Ovary (tissue), 9 donors: ENCODE measurements around the gene BID. TPM values are rescaled to one million over a fixed set of nuclear protein-coding genes. Genes with fewer than 3 reads are reported as not detected.

Experiments
- DNase-seq, 5 donors: peaks; one replicate each; pipeline ENCODE4 v3.0.0-alpha.2; 2019 to 2020
- H3K27ac ChIP-seq, 2 donors: fragments of 200-600 bp; one replicate each; pipeline versions ENCODE4 v1.5.1 to v1.8.0; 2019 to 2022
- H3K27me3 ChIP-seq: fragments of 200-600 bp; one replicate; pipeline ENCODE4 v1.8.0; 2022
- H3K36me3 ChIP-seq: fragments of 200-600 bp; sonication (generic); one replicate; pipeline ENCODE4 v1.5.1; 2019
- H3K4me1 ChIP-seq: one replicate; pipeline ENCODE4 v1.8.1; 2013; ENCODE audit warnings: mild to moderate bottlenecking, moderate library complexity; ENCODE audit not compliant: insufficient read depth
- H3K4me3 ChIP-seq: fragments of 200-600 bp; sonication (generic); one replicate; pipeline ENCODE4 v1.5.1; 2017
- H3K9me3 ChIP-seq, 2 donors: fragments of 200-600 bp in 1 of 2; sonication (generic) in 1 of 2; one replicate each; pipeline versions ENCODE4 v1.5.1 to v1.8.1; 2013 to 2019; ENCODE audit warnings: mild to moderate bottlenecking in 1 of 2, moderate library complexity in 1 of 2
- EP300 ChIP-seq: sonication (generic); formaldehyde crosslinking; IDR thresholded peaks from one replicate; pipeline ENCODE4 v1.6.1; 2017; ENCODE audit warnings: antibody characterized with exemption
- POLR2A ChIP-seq: fragments of 450-650 bp; IDR thresholded peaks from one replicate; pipeline ENCODE4 v1.6.1; 2017; ENCODE audit warnings: antibody characterized with exemption, mild to moderate bottlenecking, moderate library complexity
- WGBS, 3 donors: extraction: QIAGEN DNeasy Blood & Tissue Kit in 1 of 3; methylation state at CpG; one replicate each; pipeline versions ENCODE4 v1.1.5 to v1.1.7; 2013 to 2017; 5-methylcytosine and 5-hydroxymethylcytosine counted together
- intact Hi-C, 4 donors: fragments of 100-400 bp; cut with DNase I; formaldehyde crosslinking; loops; one replicate each; pipeline versions ENCODE4 v1.11.0 to v1.15.1; 2022 to 2023
- polyA plus RNA-seq, 2 donors: library from polyadenylated mRNA; stranded (reverse); fragments of 200-250 nt in 1 of 2; fragments of 350-450 nt in 1 of 2; fragmentation: Illumina TruSeq in 1 of 2; extraction: RNeasy Lipid Tissue Mini Kit (QIAGEN cat#74804) in 1 of 2; gene quantifications; one replicate each; pipeline ENCODE4 v1.2.3, GENCODE V29; 2013 to 2014
- total RNA-seq, 7 donors: library from RNA; depleted of rRNA in 2 of 7; stranded (reverse); fragments of >200 nt in 2 of 7; fragmentation: NEBNext Ultra II Directional in 3 of 7; extraction: Animal tissue kit (Norgen Biotek cat#: 25700) in 3 of 7; gene quantifications; one replicate each; pipeline versions ENCODE4 v1.1.0 to v1.2.4, GENCODE V29; 2016 to 2023
- TF ChIP-seq, protein P1 (sequence below), 3 donors: fragments of 450-650 bp in 2 of 3; fragments of 200-600 bp in 1 of 3; IDR thresholded peaks; one replicate each; pipeline versions ENCODE4 v1.5.1 to v1.8.0; 2016 to 2022; ENCODE audit warnings: antibody characterized with exemption in 3 of 3, mild to moderate bottlenecking in 1 of 3
- donor health status: DM: no; HTN: no; CAD: no; lungs with moderate emphysema.
- donor health status: DM: no; HTN: no; CAD: no.
- donor health status: Bipolar disorder and iron deficiency.
- donor health status: DM: yes; HTN: yes; CAD: no.
- donor health status: DM: no; HTN: no; CAD: no.
- donor health status: DM: yes; HTN: yes; CAD: no.

The BID gene
- total and polyA plus RNA-seq, 9 donors: 3.2 to 13.8 (median 6.1) TPM

DNA sequence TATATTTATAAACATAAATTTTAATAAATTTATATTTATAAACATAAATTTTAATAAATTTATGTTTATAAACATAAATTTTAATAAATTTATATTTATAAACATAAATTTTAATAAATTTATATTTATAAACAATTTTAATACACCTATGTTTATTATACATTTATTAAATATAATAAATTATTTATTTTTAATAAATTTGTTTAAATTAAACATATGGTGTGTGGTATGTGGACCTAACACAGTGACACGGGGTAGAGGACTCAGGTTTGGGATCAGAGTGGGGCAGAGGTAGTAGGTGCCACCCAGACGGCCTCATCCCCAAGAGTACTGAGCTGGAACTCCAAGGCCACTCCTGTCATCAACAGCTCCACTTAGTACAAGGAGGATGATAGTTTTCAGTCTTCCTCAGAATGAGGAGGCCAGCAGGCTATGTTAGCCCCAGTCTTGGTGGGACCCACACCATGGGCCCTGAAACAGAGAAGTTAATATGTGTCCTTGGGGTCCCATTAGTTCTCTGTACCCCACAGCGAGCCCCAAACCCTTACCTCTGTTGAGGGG lies 46.7 kb upstream of the BID start:
- TF ChIP-seq POLR2A: no peak
- TF ChIP-seq, protein P1, sequence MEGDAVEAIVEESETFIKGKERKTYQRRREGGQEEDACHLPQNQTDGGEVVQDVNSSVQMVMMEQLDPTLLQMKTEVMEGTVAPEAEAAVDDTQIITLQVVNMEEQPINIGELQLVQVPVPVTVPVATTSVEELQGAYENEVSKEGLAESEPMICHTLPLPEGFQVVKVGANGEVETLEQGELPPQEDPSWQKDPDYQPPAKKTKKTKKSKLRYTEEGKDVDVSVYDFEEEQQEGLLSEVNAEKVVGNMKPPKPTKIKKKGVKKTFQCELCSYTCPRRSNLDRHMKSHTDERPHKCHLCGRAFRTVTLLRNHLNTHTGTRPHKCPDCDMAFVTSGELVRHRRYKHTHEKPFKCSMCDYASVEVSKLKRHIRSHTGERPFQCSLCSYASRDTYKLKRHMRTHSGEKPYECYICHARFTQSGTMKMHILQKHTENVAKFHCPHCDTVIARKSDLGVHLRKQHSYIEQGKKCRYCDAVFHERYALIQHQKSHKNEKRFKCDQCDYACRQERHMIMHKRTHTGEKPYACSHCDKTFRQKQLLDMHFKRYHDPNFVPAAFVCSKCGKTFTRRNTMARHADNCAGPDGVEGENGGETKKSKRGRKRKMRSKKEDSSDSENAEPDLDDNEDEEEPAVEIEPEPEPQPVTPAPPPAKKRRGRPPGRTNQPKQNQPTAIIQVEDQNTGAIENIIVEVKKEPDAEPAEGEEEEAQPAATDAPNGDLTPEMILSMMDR (IDR thresholded peaks at IDR 0.05): no peak
- TF ChIP-seq EP300: no peak
- Histone ChIP-seq H3K4me1 (no peaks in the 10 kb centered on the region), H3K27me3 (no peaks in the 10 kb centered on the region), H3K9me3 (no peaks in the 10 kb centered on the region), H3K4me3 (no peak overlapping the region), H3K36me3 (no peaks in the 10 kb centered on the region), H3K27ac (no peak overlapping the region)
- DNase-seq: no peak
- WGBS, 3 donors: 86 to 89% (median 88%) methylated on average over 3 of the region's 3 CpGs
- intact Hi-C loops: no loop called here

DNA sequence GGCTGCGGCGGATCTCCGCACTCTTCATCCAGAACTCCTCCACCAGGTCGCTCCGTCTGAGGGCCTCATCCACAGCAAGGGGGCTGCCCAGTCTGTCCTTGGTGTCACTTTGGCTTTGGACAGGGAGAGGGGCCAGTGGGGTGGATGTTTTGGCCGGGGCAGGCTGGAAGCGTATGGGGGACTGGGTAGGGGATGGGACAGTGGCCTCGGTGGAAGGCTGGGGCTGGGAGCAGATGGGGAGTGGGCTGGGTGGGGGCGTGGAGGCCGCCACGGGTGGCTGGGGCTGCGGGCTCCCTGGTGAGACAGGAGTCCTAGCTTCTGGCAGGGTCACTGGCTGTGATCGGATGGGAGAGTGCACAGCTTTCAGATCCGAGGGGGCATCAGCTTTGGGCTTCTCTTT lies 44.4 kb upstream of the BID start:
- TF ChIP-seq POLR2A: no peak
- TF ChIP-seq, protein P1 (IDR thresholded peaks at IDR 0.05): no peak
- TF ChIP-seq EP300: no peak
- H3K4me3 ChIP-seq: no peak overlapping the region
- no peaks in the 10 kb centered on the region for H3K4me1 ChIP-seq
- no peaks in the 10 kb centered on the region for H3K9me3 ChIP-seq
- intact Hi-C loops: no loop called here
- 91 to 92% (median 92%) methylated on average over 14 of the region's 14 CpGs for WGBS, 3 donors
- no peak for DNase-seq
- H3K27ac ChIP-seq: no peak overlapping the region
- no peaks in the 10 kb centered on the region for H3K36me3 ChIP-seq
- no peaks in the 10 kb centered on the region for H3K27me3 ChIP-seq

DNA sequence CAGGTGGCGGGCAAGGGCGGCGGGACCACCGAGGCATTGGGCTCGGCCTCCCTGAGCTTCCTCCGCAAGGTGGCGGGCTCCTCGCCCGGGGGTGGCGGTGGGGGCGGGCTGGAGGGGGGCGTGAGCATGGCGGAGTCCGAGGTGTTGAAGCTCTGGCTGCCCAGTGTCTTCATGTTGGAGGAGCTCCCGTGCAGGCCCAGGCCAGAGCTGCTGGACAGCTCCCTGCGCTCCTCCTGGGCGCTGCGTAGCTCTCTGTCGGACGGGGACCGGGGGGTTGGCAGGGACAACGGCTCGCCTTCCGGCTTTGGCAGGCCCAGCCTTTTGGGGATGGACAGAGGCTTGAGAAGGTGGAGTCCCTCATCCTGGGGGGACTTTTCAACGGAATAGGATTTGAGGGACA lies 43.9 kb upstream of the BID start:
- Histone ChIP-seq H3K9me3 (no peaks in the 10 kb centered on the region), H3K4me3 (no peak overlapping the region), H3K4me1 (no peaks in the 10 kb centered on the region), H3K27me3 (no peaks in the 10 kb centered on the region), H3K36me3 (no peaks in the 10 kb centered on the region), H3K27ac (no peak overlapping the region)
- 83 to 88% (median 85%) methylated on average over 16 to 25 of the region's 25 CpGs for WGBS, 3 donors
- intact Hi-C loops: no loop called here
- no peak for DNase-seq
- no peak for TF ChIP-seq EP300
- TF ChIP-seq, protein P1 (IDR thresholded peaks at IDR 0.05): no peak

DNA sequence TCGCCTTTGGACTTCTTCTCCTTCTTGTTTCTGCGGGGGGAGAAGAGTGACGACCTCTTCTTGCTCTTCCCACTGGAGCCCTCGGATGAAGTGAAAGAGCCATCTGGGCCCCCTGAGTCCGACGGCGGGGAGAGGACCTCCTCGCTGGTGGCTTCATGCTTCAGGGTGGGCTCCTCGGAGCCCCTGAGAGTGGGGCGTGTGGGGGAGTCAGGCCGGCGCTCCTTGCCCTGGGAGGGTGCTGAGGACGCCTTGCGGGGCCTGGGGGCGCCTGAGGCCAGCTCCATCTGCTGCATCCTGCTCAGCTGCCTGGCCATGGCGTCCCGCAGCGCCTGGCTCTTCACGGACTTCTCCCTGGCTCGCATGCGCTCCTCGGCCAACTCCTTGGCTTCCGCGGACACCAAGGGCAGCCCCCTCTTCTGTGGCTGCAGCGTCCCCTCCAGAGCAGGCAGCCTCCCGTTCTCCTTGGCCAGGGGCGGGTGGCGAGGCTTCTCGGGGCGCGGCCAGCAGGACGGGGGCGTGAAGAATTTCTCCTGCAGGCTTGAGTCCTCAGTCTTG lies 43.3 kb upstream of the BID start:
- no peaks in the 10 kb centered on the region for H3K4me1 ChIP-seq
- H3K27ac ChIP-seq: no peak overlapping the region
- TF ChIP-seq EP300 (no peak), POLR2A (no peak)
- TF ChIP-seq, protein P1 (IDR thresholded peaks at IDR 0.05): no peak
- no peaks in the 10 kb centered on the region for H3K27me3 ChIP-seq
- no peaks in the 10 kb centered on the region for H3K9me3 ChIP-seq
- intact Hi-C loops: no loop called here
- no peak overlapping the region for H3K4me3 ChIP-seq
- H3K36me3 ChIP-seq: no peaks in the 10 kb centered on the region
- DNase-seq: no peak
- 88 to 92% (median 90%) methylated on average over 33 of the region's 33 CpGs for WGBS, 3 donors
